ENCODE measurements around the gene ANKRD6. TPM values are rescaled to one million over a fixed set of nuclear protein-coding genes. Genes with fewer than 3 reads are reported as not detected.

Gene ANKRD6
- total RNA-seq, 6 experiments from 2014 or later = 5.3 to 14.8 (median 8.3) TPM

- peak overlapping the region in 1 of 3 donors; percentile 18 for H3K4me3 ChIP-seq
- H3K27ac ChIP-seq = peak overlapping the region in 1 of 3 donors; percentile 0
- ATAC-seq = peak; percentile 99 to 100 (median 100)
- H3K36me3 ChIP-seq = no peaks in the 10 kb centered on the region
- no peak for DNase-seq
- 36% methylated on average over 5 of the region's 5 CpGs for WGBS (ENCODE audit: insufficient coverage, low coverage, low lambda C conversion rate, missing lambda C conversion rate)
- intact Hi-C loops (cut with DNase I) = no loop called here
- no peaks in the 10 kb centered on the region for H3K27me3 ChIP-seq
- peaks cover 0 to 7% (median 2%) of the 10 kb centered on the region in 4 donors for H3K4me1 ChIP-seq
- no peak for TF ChIP-seq POLR2A (IDR thresholded peaks at IDR 0.05)
- TF ChIP-seq CTCF (IDR thresholded peaks at IDR 0.05) = no peak
- no peaks in the 10 kb centered on the region for H3K9me3 ChIP-seq
Measured at GRCh38 chr6:89443658-89444057, 10.7 kb downstream of the ANKRD6 start.

- Histone ChIP-seq H3K4me3 (no peak overlapping the region), H3K36me3 (no peaks in the 10 kb centered on the region), H3K4me1 (peaks cover 0 to 2% (median 0%) of the 10 kb centered on the region in 4 donors), H3K27me3 (no peaks in the 10 kb centered on the region), H3K9me3 (no peaks in the 10 kb centered on the region), H3K27ac (no peak overlapping the region)
- no peak for TF ChIP-seq POLR2A (IDR thresholded peaks at IDR 0.05)
- TF ChIP-seq CTCF (IDR thresholded peaks at IDR 0.05) = no peak
- ATAC-seq (no peak), DNase-seq (no peak)
- intact Hi-C loops (cut with DNase I) = no loop called here
- 13% methylated on average over 1 of the region's 1 CpG for WGBS (ENCODE audit: insufficient coverage, low coverage, low lambda C conversion rate, missing lambda C conversion rate)
Measured at GRCh38 chr6:89449193-89449592, 16.2 kb downstream of the ANKRD6 start.

GRCh38 chr6:89452281-89452680, 19.3 kb downstream of the ANKRD6 start:
- DNase-seq = no peak
- Histone ChIP-seq H3K4me1 (no peaks in the 10 kb centered on the region), H3K27ac (no peak overlapping the region), H3K4me3 (no peak overlapping the region), H3K27me3 (no peaks in the 10 kb centered on the region), H3K36me3 (no peaks in the 10 kb centered on the region), H3K9me3 (no peaks in the 10 kb centered on the region)
- 92% methylated on average over 1 of the region's 1 CpG for WGBS (ENCODE audit: insufficient coverage, low coverage, low lambda C conversion rate, missing lambda C conversion rate)
- no peak for TF ChIP-seq CTCF (IDR thresholded peaks at IDR 0.05)
- no peak for TF ChIP-seq POLR2A (IDR thresholded peaks at IDR 0.05)
- intact Hi-C loops (cut with DNase I) = no loop called here
- no peak for ATAC-seq

GRCh38 chr6:89454300-89454699, 21.3 kb downstream of the ANKRD6 start:
- Histone ChIP-seq H3K4me3 (no peak overlapping the region), H3K27me3 (no peaks in the 10 kb centered on the region), H3K4me1 (no peaks in the 10 kb centered on the region), H3K9me3 (no peaks in the 10 kb centered on the region), H3K36me3 (no peaks in the 10 kb centered on the region), H3K27ac (no peak overlapping the region)
- DNase-seq (no peak), ATAC-seq (no peak)
- 88% methylated on average over 2 of the region's 2 CpGs for WGBS (ENCODE audit: insufficient coverage, low coverage, low lambda C conversion rate, missing lambda C conversion rate)
- intact Hi-C loops (cut with DNase I) = no loop called here
- TF ChIP-seq POLR2A (IDR thresholded peaks at IDR 0.05) = no peak
- TF ChIP-seq CTCF (IDR thresholded peaks at IDR 0.05) = no peak

- no peaks in the 10 kb centered on the region for H3K36me3 ChIP-seq
- H3K27ac ChIP-seq = no peak overlapping the region
- ATAC-seq (no peak), DNase-seq (no peak)
- intact Hi-C loops (cut with DNase I) = no loop called here
- H3K4me1 ChIP-seq = no peaks in the 10 kb centered on the region
- no peak for TF ChIP-seq CTCF (IDR thresholded peaks at IDR 0.05)
- no peak for TF ChIP-seq POLR2A (IDR thresholded peaks at IDR 0.05)
- H3K4me3 ChIP-seq = no peak overlapping the region
- H3K27me3 ChIP-seq = no peaks in the 10 kb centered on the region
- H3K9me3 ChIP-seq = no peaks in the 10 kb centered on the region
- WGBS (ENCODE audit: insufficient coverage, low coverage, low lambda C conversion rate, missing lambda C conversion rate) = 90% methylated on average over 3 of the region's 5 CpGs
Measured at GRCh38 chr6:89458704-89459103, 25.8 kb downstream of the ANKRD6 start.

Data from right lobe of liver (tissue), 6 donors.